ENCODE results near the gene AP3S2.
"Not testable (repeated sequence)": the region's sequence is repeated elsewhere in the genome, so short reads cannot be mapped to it uniquely, and the experiment has no call there.

DNA sequence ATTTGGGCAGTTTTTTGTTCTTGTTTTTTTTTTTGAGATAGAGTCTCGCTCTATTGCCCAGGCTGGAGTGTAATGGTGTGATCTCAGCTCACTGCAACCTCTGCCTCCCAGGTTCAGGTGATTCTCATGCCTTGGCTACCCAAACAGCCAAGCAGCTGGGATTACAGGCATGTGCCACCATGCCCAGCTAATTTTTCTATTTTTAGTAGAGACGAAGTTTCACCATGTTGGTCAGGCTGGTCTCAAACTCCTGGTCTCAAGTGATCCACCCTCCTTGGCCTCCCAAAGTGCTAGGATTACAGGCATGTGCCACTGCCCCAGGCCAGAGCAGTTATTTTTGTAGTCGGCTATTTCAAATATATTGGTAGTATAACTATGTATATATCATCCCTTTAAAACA lies 8.6 kb downstream of the AP3S2 start:
- TF ChIP-seq, protein P1, sequence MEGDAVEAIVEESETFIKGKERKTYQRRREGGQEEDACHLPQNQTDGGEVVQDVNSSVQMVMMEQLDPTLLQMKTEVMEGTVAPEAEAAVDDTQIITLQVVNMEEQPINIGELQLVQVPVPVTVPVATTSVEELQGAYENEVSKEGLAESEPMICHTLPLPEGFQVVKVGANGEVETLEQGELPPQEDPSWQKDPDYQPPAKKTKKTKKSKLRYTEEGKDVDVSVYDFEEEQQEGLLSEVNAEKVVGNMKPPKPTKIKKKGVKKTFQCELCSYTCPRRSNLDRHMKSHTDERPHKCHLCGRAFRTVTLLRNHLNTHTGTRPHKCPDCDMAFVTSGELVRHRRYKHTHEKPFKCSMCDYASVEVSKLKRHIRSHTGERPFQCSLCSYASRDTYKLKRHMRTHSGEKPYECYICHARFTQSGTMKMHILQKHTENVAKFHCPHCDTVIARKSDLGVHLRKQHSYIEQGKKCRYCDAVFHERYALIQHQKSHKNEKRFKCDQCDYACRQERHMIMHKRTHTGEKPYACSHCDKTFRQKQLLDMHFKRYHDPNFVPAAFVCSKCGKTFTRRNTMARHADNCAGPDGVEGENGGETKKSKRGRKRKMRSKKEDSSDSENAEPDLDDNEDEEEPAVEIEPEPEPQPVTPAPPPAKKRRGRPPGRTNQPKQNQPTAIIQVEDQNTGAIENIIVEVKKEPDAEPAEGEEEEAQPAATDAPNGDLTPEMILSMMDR (IDR thresholded peaks at IDR 0.05) = not testable (repeated sequence)
- not testable (repeated sequence) for TF ChIP-seq POLR2A (IDR thresholded peaks at IDR 0.05)

Data from testis (tissue), 2 donors.